ELR (cell line): ENCODE results near the gene POLR1G.
A peak's percentile ranks its signal among the peaks of the same experiment; 100 is the strongest.
"Not testable (repeated sequence)": the region's sequence is repeated elsewhere in the genome, so short reads cannot be mapped to it uniquely, and the experiment has no call there.

Experiments
- DNase-seq: peaks from one replicate; pipeline ENCODE4 v3.0.0-alpha.2; 2015; ENCODE audit warnings: low read depth

Gene POLR1G

GRCh38 chr19:45421947-45422498, 15.6 kb downstream of the POLR1G start:
- no peak for DNase-seq

DNA sequence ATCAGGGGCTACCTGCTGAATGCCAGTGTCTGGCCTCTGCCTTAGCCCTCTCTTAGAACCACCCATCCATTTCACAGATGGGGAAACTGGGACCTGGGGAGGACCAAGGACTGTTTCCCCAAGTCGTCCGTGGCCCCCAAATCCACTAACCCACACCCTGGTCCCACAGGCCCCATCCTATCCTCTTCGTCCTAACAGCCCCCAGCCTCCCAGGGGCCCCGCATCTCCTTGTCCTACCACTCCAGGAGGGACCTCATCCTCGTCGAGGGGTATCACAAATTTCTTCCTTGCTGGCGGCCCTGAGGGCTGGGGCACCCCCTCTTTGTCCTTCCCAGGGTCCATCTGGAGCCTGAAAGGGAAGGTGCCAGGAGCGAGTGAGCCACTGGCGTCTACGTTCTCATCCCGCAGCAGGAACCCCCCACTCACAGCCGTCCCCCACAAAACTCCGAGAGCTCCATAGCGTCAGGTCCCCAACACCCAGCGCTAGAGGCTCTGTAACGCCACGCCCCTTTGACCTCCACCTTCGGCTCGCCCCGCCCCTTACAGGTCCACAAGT, 16.7 kb downstream of the POLR1G start:
- DNase-seq, result no peak

DNA sequence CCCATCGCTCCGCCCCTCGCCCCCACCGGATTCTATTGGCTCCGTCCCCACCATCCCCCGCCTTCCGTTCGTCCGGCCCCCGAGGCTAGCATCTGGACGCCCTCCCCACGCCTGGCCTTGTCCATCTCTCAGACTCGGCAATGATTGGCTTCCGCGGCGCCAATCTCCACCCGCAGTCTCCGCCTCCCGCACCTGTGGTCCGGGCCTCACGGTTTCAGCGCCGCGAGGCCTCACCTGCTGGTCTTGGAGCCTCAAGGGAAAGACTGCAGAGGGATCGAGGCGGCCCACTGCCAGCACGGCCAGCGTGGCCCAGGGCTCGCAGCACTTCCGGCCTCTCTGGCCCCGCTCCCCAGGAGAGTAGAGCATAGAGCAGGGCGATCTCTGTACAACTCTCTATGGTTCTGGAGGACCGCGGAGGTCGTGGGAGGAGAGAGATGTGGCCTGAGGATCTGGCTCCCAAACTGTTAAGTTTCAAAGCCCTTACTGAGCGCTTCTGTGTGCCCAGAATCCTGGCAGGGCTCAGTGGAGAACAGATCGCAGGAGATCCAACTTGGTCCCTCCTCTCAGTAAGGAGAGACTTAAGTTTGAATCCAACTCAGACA, 17.2 kb downstream of the POLR1G start, which contains the start of gene ERCC1:
Gene ERCC1 (minus strand): TSS at position 329 of the 602 bp plus-strand sequence. CDS start 543 bp downstream, outside the sequence.
- peak; percentile 98 for DNase-seq

DNA sequence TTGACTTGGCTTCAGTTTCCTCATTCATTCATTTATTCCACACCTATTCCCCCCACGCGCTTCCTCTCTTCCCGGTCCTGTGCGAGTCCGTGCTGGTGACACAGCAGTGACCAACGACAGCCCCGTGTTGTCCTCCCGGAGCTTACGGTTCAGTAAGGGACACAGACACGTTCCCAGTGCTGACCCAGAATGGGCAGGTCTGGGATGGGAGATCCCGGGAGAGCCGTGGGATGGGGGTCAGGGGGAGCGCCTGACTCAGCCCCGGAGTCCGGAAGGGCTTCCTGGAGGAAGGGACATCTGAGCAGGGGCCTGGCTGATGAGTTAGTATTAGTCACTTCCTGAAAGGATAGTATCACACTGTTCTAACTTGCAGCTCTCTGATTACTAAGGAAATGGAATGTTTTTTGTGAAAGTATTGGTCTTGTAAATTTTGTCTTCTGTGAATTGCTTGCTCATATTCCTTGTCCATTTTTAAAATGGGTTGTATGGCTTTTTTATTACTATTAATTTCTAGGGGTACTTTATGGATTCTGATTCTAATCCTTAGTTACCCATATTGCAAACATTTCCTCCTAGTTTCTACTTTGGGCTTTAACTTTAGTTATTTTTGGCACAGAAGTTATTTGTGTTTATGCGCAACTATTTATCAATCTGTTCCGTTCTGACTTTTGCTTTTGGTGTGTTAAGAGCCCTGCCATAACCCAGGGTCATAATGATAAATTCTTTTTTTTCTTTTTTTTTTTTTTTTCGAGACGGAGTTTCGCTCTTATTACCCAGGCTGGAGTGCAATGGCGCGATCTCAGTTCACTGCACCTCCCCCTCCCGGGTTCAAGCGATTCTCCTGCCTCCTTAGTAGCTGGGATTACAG, 18.0 kb downstream of the POLR1G start:
- DNase-seq, result peak; percentile 99

DNA sequence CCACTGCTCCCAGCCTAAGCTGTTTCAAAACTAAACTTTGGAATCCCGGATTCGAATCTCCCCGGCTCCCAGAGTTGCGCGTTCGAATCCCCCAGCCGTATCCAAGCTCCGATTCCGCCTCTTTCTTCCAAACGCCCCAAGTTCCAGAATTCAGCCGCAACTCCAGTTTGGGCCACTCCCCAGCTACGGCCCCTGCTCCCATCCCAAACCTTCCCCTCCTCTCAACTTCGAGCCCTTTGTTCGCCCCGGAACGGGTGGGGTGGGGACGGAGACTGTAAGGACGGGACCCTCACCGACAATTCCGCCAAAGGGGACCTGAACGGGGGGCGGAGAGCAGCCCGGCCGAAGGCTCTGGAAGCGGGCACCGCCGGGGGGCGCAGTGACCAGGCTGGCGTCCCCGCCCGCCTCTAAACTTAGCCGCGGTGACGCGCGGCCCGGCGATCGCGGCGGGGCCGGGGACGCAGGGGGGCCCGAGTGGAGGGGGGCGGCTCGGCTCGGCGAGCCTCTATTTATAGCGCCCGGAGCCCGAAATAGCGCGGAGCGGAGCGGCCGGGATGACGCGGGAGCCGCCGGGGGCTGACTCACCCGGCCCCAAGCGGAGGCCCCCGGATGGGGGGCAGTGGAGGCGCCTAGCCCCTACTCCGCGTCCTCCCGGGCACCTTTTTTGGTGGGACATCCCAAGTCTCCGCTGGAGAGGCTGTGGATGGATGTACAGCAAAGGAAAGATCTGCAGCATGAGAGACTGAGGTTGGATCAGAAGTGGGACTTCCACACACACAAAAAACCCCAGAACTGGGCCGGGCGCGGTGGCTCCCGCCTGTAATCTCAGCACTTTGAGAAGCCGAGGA, 22.2 kb downstream of the POLR1G start:
- DNase-seq, result peak; percentile 67

GRCh38 chr19:45429896-45430295, 23.5 kb downstream of the POLR1G start:
- DNase-seq, result not testable (repeated sequence)

GRCh38 chr19:45431008-45431407, 24.6 kb downstream of the POLR1G start:
- not testable (repeated sequence) for DNase-seq

GRCh38 chr19:45432543-45432942, 26.1 kb downstream of the POLR1G start:
- not testable (repeated sequence) for DNase-seq

DNA sequence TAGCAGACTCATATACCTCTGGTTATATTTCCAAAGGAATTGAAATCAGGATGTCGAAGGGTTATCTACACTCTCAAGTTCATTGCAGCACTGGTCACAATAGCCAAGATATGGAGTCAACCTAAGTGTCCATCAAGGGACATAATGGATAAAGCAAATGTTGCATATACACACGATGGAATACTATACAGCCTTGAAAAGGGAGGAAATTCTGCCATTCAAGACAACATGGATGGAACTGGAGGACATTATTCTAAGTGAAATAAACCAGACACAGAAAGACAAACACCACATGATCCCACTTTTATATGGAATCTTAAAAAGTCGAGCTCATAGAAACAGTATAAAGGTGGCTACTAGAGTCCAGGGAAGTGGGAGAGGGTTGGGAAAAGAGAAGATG, 30.9 kb downstream of the POLR1G start:
- DNase-seq, result no peak

GRCh38 chr19:45439190-45439568, 32.7 kb downstream of the POLR1G start:
- no peak for DNase-seq

- peak; percentile 88 for DNase-seq
Observed at GRCh38 chr19:45439569-45440258, 33.3 kb downstream of the POLR1G start.

DNA sequence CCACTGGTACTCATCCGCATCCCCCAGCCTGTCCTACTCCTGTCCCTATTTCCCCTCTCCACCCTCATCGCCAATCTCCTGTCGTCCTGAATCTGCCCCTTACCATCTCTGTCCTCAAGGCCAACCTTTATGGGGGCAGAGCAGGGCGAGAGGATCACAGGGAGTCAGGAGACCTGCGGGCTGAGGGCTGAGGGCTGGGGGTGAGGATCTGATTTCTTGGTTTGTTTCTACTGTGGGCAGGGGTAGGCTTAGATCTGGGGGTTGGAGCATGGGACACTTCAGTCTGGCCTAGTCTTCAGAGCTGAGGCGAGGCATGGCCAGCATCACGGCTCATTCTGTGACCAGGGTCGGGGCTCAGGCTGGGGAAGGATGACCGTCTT, 33.8 kb downstream of the POLR1G start:
- DNase-seq, result no peak

DNA sequence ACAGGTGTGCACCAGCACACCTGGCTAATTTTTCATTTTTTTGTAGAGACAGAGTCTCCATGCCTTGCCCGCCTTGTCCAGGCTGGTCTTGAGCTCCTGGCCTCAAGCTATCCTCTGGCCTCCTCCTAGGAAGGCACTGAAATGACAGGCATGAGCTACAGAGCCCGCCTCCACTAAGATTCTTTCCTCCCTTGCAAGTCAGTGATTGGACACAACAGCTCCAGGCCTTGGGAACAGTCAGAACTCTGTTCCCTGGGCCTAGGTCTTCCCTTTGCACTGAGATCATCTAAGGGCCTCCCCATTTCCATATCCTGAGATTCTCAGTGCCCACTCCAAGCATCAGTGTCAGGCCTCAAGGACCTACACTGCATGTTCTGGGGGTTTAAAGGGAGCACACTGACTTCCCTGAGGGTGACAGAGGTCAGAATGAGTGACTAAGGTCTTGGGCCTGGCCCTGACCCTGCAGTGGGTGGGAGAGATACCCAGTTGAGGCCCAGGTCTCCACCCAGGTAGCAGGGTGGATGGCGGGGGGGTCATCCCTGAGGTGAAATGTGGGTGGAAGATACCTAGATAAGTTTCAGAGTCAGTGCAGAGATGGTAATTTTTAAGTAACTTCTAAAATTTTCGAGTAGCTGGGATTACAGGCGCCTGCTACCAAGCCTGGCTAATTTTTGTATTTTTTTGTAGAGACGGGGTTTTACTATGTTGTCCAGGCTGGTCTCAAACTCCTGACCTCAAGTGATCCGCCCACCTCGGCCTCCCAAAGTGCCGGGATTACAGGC, 34.6 kb downstream of the POLR1G start:
- DNase-seq, result peak; percentile 62

GRCh38 chr19:45442408-45442777, 35.9 kb downstream of the POLR1G start:
- no peak for DNase-seq

DNA sequence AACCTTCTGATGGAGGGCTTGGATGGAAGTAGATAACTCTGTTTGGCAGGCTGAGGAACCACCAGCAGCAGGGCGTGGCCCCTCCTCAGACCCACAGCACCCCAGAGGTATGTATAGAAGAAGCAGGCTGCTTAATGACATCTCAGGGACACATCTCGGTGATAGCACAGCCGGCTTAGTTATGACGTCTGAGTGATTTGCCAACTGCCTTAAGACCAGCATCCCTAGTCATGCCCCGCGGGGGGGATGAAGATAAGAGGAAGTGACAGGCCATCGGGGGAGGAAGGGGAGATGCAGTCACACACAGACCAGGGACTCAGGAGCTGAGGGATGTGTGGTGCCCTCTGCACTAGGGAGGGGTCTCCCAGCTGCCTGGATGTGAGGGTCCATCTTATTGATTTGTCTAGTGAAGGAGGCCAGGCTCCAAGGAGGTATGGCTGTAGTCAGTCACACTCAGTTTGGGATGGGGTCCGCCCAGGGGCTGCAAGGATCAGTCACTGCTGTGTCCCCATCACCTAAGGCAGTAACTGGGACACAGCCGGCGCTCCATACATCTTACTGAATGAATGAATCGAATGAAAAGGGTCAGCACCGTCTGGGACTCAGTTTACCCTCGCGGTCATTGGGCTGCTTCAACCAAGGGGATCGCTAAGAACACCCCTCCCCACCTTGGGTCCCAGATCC, 36.5 kb downstream of the POLR1G start:
- peak; percentile 71 for DNase-seq

DNA sequence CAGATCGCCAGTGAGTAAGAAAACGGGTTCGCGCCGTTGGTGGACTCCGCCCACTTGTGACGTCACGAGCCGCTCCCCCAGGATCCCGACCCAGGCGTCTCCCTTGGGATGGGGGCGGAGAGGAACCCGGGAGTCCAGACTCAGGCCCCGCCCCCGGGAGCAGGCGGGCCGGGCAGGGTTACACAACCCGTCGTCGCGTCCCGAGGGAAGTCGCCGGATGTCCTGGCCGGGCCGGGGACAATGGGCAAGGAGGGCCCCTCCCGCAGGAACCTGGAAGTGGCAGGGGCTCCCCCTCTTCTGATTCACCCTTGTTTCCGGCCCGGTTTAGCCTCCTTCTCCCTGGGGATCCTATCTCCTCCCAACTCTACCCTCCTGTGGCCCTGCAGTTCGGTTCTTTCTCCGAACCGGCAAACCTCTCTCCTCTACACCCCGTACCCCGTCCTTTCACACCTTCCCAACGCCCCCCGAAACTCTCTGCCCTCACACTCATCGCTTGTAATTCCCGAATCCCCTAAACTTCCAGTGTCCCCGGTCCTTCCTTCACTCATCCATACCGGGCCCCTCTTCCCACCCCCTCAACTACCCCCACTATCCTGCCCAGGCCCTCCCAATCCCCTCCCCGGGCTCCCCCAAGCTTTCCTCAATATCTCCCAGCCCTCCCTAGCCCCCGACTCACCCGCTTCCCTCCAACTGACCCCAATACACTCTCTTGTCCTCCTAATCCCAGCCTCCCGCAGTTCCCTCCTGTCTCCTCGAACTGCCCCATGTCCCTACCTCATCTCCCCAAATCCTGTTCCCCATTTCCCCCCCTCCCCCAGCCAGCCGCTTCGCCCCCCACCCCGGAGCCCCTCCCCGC, 37.2 kb downstream of the POLR1G start:
- DNase-seq, result peak; percentile 96

- DNase-seq, result peak; percentile 85
Observed at GRCh38 chr19:45444318-45445041, 38.0 kb downstream of the POLR1G start.

GRCh38 chr19:45445139-45445538, 38.7 kb downstream of the POLR1G start:
- no peak for DNase-seq
